ENCODE measurements around the gene TNFSF8.

Gene TNFSF8

DNA sequence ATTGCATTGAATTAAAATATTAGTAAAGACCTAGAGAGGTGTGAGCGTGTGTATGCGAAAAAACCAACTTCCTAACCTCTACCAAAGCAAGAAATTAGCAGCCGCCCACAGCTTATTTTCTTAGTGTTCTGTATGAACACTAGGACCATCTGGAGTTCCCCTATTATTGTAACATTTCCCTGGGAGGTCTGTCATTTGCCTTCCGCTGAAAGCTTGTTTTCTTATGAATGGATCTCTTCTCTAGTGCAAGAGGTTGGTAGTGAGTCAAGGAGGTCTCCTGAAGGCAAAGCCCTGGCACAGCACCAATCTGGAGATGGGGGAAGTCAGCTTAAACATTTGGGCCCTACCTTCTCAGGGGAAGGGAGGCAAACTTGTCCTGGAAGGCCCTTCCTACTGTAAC, 10.8 kb downstream of the TNFSF8 start:
- no peak overlapping the region for H3K4me2 ChIP-seq (ENCODE audit: low read length)
- H3K36me3 ChIP-seq (replicated peaks; ENCODE audit: low read depth, low read length) = no peaks in the 10 kb centered on the region
- peaks cover 85% of the 10 kb centered on the region for H3K27me3 ChIP-seq (ENCODE audit: low read depth, low read length)
- H3K27ac ChIP-seq (ENCODE audit: low read length) = no peak overlapping the region
- no peak for TF ChIP-seq CTCF (IDR thresholded peaks at IDR 0.05; ENCODE audit: low read depth, low read length)
- TF ChIP-seq EZH2phosphoT487 (IDR thresholded peaks at IDR 0.05; ENCODE audit: low read depth) = no peak
- H2AFZ ChIP-seq (ENCODE audit: low read depth, low read length) = no peak overlapping the region
- no peaks in the 10 kb centered on the region for H4K20me1 ChIP-seq (ENCODE audit: insufficient read depth, low read length)
- H3K4me1 ChIP-seq (ENCODE audit: low read length) = peaks cover 3% of the 10 kb centered on the region; the same call in 1 of the 2 replicates
- H3K79me2 ChIP-seq (ENCODE audit: low read length) = no peaks in the 10 kb centered on the region
- H3K9ac ChIP-seq (ENCODE audit: low read length) = no peak overlapping the region
- no peak overlapping the region for H3K4me3 ChIP-seq (ENCODE audit: low read length)
- no peaks in the 10 kb centered on the region for H3K9me3 ChIP-seq (ENCODE audit: insufficient read depth, low read length)

- Histone ChIP-seq H3K4me2 (ENCODE audit: low read length) (no peak overlapping the region), H2AFZ (ENCODE audit: low read depth, low read length) (no peak overlapping the region), H3K4me1 (ENCODE audit: low read length) (no peaks in the 10 kb centered on the region), H3K27me3 (ENCODE audit: low read depth, low read length) (peaks cover 88% of the 10 kb centered on the region), H3K79me2 (ENCODE audit: low read length) (no peaks in the 10 kb centered on the region), H3K9me3 (ENCODE audit: insufficient read depth, low read length) (no peaks in the 10 kb centered on the region), H4K20me1 (ENCODE audit: insufficient read depth, low read length) (no peaks in the 10 kb centered on the region), H3K27ac (ENCODE audit: low read length) (no peak overlapping the region), H3K9ac (ENCODE audit: low read length) (no peak overlapping the region), H3K36me3 (replicated peaks; ENCODE audit: low read depth, low read length) (no peaks in the 10 kb centered on the region), H3K4me3 (ENCODE audit: low read length) (no peak overlapping the region)
- TF ChIP-seq EZH2phosphoT487 (IDR thresholded peaks at IDR 0.05; ENCODE audit: low read depth) (no peak), CTCF (IDR thresholded peaks at IDR 0.05; ENCODE audit: low read depth, low read length) (no peak)
These were observed 13.9 kb downstream of the TNFSF8 start for GRCh38 chr9:114916481-114916880.

DNA sequence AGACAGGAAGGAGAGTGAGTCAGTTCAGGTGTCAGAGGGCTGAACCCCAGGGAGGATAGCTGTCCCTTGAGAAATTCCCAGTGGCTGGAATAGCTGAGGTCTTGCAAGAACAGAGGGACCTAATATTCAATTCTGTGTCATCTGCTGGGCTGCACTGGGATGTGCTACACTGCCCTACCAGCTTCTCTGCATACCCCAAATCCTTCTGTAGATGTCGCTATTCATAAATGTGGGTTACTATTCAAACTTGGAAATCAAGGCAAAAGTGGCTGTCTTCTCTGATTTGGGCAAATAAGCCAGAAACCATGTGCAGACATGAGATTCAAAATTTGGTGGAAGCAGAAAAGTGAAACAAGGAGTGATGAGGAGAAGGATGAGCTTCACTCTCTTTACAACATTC, 16.3 kb downstream of the TNFSF8 start:
- no peak overlapping the region for H3K4me3 ChIP-seq (ENCODE audit: low read length)
- no peak overlapping the region for H3K27ac ChIP-seq (ENCODE audit: low read length)
- H3K9ac ChIP-seq (ENCODE audit: low read length) = no peak overlapping the region
- H3K79me2 ChIP-seq (ENCODE audit: low read length) = no peaks in the 10 kb centered on the region
- H2AFZ ChIP-seq (ENCODE audit: low read depth, low read length) = no peak overlapping the region
- peaks cover 21% of the 10 kb centered on the region for H3K4me1 ChIP-seq (ENCODE audit: low read length)
- H3K9me3 ChIP-seq (ENCODE audit: insufficient read depth, low read length) = no peaks in the 10 kb centered on the region
- peaks cover 87% of the 10 kb centered on the region for H3K27me3 ChIP-seq (ENCODE audit: low read depth, low read length)
- TF ChIP-seq CTCF (IDR thresholded peaks at IDR 0.05; ENCODE audit: low read depth, low read length) = peak; percentile 77
- TF ChIP-seq EZH2phosphoT487 (IDR thresholded peaks at IDR 0.05; ENCODE audit: low read depth) = no peak
- H3K36me3 ChIP-seq (replicated peaks; ENCODE audit: low read depth, low read length) = no peaks in the 10 kb centered on the region
- H3K4me2 ChIP-seq (ENCODE audit: low read length) = no peak overlapping the region
- no peaks in the 10 kb centered on the region for H4K20me1 ChIP-seq (ENCODE audit: insufficient read depth, low read length)

DNA sequence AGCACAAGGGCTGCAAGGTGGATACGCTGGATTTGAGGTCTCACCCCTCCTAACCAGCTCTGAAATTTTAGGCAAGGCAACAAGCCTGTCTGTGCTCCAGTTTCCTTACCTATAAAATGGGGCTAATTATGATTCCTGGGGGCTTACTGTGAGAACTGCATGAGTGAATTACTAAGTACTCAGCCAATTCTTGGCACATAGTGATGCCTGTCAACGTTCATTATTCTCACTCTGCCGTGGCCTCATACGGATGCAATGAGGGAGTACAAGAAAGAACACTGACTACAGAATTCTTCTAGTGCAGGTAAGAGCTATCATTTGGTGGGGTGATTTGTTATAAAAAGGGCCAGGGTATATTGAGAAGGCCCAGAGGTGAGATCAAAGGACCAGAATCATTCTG, 16.7 kb downstream of the TNFSF8 start:
- no peaks in the 10 kb centered on the region for H4K20me1 ChIP-seq (ENCODE audit: insufficient read depth, low read length)
- no peak overlapping the region for H2AFZ ChIP-seq (ENCODE audit: low read depth, low read length)
- H3K27ac ChIP-seq (ENCODE audit: low read length) = no peak overlapping the region
- H3K4me1 ChIP-seq (ENCODE audit: low read length) = peaks cover 25% of the 10 kb centered on the region
- H3K9me3 ChIP-seq (ENCODE audit: insufficient read depth, low read length) = no peaks in the 10 kb centered on the region
- no peak for TF ChIP-seq EZH2phosphoT487 (IDR thresholded peaks at IDR 0.05; ENCODE audit: low read depth)
- TF ChIP-seq CTCF (IDR thresholded peaks at IDR 0.05; ENCODE audit: low read depth, low read length) = no peak
- H3K4me2 ChIP-seq (ENCODE audit: low read length) = no peak overlapping the region
- H3K79me2 ChIP-seq (ENCODE audit: low read length) = no peaks in the 10 kb centered on the region
- no peaks in the 10 kb centered on the region for H3K36me3 ChIP-seq (replicated peaks; ENCODE audit: low read depth, low read length)
- no peak overlapping the region for H3K9ac ChIP-seq (ENCODE audit: low read length)
- H3K4me3 ChIP-seq (ENCODE audit: low read length) = no peak overlapping the region
- H3K27me3 ChIP-seq (ENCODE audit: low read depth, low read length) = peaks cover 84% of the 10 kb centered on the region
